Right lobe of liver (tissue), 4 donors: ENCODE data around the gene PCID2.

Experiments used
- CTCF ChIP-seq, 4 donors: fragments of 200-600 bp in 3 of 4; fragments of 450-650 bp in 1 of 4; IDR thresholded peaks; one replicate each; pipeline versions ENCODE4 v1.5.1 to v1.8.0; 2016 to 2022; ENCODE audit warnings: antibody characterized with exemption in 4 of 4, mild to moderate bottlenecking in 2 of 4
- POLR2A ChIP-seq: fragments of 450-650 bp; IDR thresholded peaks from one replicate; pipeline ENCODE4 v1.6.1; 2017; ENCODE audit warnings: antibody characterized with exemption, mild to moderate bottlenecking
- donor health status: DM: no; HTN: no; CAD: no.
- donor health status: DM: no; HTN: no; CAD: no.
- donor health status: DM: no; HTN: yes; CAD: no.

- TF ChIP-seq CTCF (IDR thresholded peaks at IDR 0.05) (no peak), POLR2A (no peak)
These were observed 2.4 kb upstream of the PCID2 start for GRCh38 chr13:113210833-113211232.
